Measurements from ENCODE around the gene B3GAT1.
"Not testable (repeated sequence)": the region's sequence is repeated elsewhere in the genome, so short reads cannot be mapped to it uniquely, and the experiment has no call there.

B3GAT1 gene, protein sequence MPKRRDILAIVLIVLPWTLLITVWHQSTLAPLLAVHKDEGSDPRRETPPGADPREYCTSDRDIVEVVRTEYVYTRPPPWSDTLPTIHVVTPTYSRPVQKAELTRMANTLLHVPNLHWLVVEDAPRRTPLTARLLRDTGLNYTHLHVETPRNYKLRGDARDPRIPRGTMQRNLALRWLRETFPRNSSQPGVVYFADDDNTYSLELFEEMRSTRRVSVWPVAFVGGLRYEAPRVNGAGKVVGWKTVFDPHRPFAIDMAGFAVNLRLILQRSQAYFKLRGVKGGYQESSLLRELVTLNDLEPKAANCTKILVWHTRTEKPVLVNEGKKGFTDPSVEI

GRCh38 chr11:134412203-134413042 is at the start of gene B3GAT1:
Gene B3GAT1, minus strand, starts transcription at chr11:134412242. Its CDS starts 24,583 bp downstream, at chr11:134387659.
- DNase-seq = no peak

- no peak for DNase-seq
Observed at GRCh38 chr11:134461621-134462020, 49.6 kb upstream of the B3GAT1 start.

DNA sequence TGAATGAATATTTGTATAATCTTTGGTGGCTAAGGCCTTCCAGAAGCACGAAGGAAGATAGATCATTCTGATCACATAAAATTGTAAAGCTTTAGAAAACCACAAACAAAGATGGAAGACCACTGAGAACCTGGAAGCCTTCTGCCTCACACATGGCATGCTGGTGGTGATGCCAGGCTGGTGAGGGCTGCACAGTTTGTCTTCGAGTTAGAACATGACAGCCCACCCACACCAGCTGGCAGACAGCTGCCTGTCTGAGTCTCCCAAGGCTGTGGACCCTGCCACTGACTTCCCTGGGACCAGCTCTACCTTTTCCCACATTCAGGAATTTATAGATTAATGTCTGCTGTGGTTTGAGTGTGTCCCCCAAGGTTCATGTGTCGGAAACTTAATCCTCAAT is 48.8 kb upstream of the B3GAT1 start:
- DNase-seq = no peak

GRCh38 chr11:134460062-134460561 is 48.1 kb upstream of the B3GAT1 start:
- no peak for DNase-seq

DNA sequence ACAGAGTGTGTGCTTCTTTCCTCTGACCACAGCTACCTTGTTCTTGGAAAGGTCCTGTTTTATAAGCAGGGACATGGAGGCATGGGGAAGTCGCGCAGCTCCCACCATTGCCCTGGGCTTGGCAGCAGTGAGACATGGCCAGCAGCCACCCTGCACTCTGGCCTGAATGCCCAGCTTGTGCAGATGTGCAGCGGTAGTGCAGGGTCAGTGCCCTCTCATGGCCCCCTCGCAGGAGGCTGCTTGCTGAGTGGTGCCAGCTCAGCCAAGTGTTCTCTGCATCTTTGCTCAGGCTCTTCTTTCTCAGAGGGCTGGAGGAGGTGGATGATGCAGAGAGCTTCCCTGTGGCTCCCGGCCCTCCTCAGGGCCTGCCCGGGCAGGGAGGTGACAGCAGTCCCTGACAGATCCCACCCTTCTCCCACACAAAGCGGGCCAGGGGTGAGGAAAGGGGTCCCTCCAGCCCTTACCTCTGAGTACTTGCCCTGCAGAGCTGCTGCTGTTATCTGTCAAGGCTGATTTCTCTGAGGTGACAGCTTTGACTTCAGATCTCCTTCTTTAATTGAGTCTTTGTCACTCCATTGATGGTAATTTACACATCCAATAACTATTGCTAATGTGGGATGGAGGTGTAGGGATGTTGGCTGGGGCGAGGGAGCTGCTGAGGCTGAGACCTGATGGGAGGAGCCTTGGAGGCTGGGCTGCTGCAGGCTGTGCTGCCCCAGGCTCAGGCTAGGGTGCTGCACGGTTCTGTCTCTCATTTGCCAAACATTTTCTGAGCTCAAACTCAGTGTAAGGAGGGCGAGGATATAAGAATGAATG is 47.4 kb upstream of the B3GAT1 start:
- no peak for DNase-seq

DNA sequence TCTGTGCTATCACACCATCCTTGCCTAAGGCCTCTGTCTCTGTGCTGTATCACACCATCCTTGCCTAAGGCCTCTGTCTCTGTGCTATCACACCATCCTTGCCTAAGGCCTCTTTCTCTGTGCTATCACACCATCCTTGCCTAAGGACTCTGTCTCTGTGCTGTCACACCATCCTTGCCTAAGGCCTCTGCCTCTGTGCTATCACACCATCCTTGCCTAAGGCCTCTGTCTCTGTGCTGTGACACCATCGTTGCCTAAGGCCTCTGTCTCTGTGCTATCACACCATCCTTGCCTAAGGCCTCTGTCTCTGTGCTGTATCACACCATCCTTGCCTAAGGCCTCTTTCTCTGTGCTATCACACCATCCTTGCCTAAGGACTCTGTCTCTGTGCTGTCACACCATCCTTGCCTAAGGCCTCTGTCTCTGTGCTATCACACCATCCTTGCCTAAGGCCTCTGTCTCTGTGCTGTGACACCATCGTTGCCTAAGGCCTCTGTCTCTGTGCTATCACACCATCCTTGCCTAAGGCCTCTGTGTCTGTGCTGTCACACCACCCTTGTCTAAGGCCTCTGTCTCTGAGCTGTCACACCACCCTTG is 45.5 kb upstream of the B3GAT1 start:
- not testable (repeated sequence) for DNase-seq

GRCh38 chr11:134455516-134455915 is 43.5 kb upstream of the B3GAT1 start:
- DNase-seq = no peak

DNA sequence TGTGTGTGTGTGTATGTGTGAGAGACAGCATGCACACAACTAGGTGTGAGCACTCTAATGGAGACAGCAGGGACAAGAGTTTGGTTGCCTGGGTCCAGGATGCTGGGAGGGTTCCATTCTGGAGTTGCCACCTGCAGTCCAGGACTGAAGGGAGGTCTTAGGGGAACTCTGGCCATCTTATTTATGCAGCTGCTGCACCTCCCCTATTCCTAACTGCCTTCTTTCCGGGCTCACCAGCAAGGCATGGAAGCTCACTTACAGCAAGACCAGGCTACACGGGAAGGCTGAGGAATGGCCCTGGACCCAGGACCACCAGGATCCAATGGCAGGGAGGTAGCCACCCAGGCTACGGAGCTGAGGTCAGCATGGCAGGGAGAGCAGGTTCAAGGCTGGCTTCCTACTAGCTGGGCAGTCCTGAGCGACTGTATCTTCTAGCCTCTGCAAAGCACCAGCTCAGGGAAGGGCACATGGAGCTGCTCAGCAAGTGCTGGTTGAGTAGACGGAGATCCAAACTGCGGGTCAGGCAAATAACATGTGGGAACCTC is 42.2 kb upstream of the B3GAT1 start:
- no peak for DNase-seq

DNA sequence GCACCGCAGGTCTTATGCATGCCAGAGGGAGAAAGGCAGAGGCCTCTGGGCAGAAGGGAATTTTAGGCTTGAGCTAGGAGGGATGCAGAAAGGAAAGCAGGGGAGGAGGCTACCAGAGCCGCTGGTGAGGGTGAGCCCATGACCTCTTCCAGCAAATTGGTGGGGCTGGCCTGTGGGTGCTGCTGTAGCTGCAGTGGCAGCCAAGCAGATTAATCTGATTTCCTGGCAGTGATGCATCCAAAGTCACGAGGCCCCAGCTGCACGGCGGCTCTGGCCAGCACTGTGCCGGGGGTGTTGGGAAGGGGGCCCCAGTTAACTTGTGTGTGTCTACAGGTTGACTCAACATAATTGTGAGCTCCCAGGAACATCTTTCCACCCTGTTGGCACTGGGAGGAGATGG is 41.4 kb upstream of the B3GAT1 start:
- no peak for DNase-seq

- no peak for DNase-seq
Observed at GRCh38 chr11:134452838-134453155, 40.8 kb upstream of the B3GAT1 start.

DNA sequence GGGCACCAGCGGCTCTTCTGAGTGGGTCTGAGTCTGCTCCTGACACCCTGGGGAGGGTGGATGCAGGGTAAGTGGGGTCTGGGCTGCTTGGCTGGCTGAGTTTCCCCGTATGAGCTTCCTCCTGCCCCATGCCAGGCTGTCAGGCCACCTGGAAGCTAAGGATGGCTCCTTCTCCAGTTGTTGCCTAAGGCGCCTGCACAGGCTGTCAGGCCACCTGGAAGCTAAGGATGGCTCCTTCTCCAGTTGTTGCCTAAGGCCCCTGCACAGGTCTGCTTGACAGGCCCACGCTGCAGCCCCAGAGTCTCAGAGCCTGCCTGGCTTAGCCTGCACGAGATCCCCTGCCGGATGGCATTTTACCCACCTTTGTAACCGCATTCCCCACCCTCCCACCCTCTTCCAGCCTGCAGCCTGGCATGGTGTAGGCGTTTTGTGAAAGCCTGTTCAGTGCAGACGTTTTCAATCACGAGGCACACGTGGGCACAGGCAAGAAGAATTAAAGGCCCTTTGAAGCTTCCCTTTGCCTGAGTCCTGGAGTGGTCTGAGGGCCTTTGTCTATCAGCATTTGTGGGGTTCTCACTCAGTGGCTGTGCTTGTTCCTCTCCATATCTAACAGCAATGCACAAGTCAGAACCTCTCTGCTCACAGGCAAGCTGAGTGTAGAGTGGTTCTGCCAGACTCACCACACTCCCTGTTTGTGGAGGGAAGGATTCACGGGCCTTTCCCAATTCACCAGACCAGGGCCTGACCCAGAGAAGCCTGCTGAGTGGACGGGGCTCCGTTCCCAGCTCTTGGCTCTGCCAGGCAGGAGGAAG is 40.2 kb upstream of the B3GAT1 start:
- DNase-seq = no peak

GRCh38 chr11:134450186-134450585 is 38.1 kb upstream of the B3GAT1 start:
- DNase-seq = no peak

- no peak for DNase-seq
Observed at GRCh38 chr11:134449713-134450112, 37.7 kb upstream of the B3GAT1 start.

DNA sequence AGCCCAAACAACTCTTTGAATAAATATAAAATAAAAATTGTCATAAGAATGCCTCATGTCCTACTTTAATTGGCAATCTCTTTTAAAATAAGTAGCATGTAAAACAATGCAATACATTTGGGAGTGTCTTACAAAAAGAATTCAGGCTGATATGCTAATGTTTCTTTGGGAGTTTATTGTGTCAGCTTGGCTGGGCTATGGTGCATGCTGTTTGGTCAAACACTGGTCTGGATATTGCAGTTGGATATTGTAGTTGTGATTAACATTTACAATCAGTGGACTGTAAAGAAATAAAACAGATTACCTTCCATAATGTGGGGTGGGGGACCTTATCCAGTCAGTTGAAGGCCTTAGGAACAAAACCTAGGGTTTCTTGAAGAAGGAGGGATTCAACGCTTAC is 37.0 kb upstream of the B3GAT1 start:
- DNase-seq = no peak

DNA sequence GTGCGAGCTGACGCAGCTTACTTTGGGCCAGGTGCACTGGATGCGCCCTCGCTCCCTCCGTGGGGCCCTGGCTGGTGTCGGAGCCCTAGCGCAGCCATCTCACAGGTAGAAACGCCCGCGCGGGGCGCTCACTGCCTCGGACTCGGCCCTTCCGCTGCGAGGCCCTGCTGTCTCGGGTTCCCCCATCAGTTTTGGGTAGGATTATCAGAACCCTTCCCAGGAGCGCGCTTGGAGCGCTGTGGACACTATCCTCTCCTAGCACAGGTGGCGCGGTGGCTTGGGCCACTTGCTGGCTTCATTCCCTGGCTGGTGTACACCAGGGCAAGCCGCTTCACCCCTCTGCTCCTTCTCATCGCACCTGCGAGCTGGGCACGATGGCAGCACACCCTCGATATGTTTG is 35.7 kb upstream of the B3GAT1 start:
- DNase-seq = no peak

DNA sequence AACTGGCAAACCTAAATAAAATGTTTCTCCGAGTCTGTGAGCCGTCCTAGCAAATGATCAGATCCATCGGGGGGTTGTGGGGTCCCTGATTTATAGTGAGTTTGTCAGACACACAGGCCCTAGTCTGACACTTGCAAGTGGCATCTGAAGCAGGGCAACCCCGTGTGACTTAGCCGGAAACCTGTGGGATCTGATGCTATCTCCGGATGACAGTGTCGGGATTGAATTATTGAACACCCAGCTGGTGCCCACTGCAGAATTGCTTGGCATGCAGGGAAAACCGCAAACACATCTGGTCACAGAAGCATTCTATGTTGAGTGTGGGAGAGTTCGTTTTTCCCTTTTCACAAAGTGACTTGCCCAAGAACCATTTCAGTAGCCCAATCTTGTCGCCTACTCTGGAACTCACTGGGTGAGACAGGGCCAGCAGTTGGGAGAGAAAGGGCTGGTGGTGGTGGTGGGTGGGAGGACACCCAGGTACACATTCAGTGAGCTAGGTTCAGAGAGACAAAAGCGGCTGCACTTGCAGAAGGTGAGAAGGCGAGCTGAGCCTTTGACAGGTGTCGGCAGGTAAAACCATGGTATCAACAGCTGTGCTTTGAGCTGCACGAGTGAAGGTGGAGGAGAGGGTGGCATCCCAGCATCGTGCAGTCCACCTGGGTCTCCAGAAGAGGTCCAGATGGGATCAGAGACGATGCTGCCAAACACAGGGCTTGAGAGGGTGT is 33.7 kb upstream of the B3GAT1 start:
- DNase-seq = no peak

DNA sequence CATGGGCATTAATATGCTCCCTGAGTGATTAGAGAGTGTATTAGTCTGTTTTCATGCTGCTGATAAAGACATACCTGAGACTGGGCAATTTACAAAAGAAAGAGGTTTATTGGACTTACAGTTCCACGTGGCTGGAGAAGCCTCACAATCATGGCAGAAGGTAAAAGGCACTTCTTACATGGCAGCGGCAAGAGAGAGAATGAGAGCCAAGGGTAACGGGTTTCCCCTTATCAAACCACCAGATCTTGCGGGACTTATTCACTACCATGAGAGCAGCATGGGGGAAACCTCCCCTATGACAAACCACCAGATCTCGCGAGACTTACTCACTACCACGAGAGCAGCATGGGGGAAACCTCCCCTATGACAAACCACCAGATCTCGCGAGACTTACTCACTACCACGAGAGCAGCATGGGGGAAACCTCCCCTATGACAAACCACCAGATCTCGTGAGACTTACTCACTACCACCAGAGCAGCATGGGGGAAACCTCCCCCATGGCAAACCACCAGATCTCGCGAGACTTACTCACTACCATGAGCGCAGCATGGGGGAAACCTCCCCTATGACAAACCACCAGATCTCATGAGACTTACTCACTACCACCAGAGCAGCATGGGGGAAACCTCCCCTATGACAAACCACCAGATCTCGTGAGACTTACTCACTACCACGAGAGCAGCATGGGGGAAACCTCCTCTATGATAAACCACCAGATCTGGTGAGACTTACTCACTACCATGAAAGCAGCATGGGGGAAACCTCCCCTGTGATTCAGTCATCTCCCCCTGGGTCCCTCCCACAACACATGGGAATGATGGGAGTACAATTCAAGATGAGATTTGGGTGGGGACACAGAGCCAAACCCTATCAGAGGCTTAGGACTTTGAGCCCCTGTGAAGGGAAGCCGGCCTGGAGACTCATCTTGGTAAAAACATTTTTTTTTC is 32.4 kb upstream of the B3GAT1 start:
- not testable (repeated sequence) for DNase-seq

DNA sequence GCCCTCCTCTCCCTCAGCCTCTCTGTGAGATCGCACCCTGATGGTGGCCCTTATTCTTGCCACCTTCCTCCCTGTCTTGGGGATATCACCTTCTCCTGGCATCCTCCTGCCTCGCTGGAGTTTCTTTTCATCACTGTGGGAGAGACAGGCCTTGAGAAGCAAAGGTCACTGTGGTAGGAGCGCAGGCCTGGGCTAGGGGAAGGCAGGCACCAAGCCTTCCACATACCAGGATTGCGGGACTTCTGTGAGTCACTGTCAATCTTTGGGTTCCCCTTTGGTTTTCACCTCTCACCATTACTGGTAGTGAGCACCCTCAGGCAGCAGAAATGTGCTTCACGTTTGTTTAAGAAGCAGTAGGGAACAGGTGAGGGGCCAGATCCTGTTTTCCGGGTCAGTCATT is 31.2 kb upstream of the B3GAT1 start:
- no peak for DNase-seq

GRCh38 chr11:134442246-134442645 is 30.2 kb upstream of the B3GAT1 start:
- DNase-seq = no peak

GRCh38 chr11:134441706-134442105 is 29.7 kb upstream of the B3GAT1 start:
- no peak for DNase-seq
